Transverse colon (tissue), 4 donors: ENCODE measurements around the gene PTK7. TPM values are rescaled to one million over a fixed set of nuclear protein-coding genes. Genes with fewer than 3 reads are reported as not detected.

Experiments
- DNase-seq: peaks from one replicate; pipeline ENCODE4 v3.0.0-alpha.2; 2019
- H3K27ac ChIP-seq, 4 donors: fragments of 200-600 bp; sonication (generic); 2 replicates each; pipeline ENCODE4 v1.5.1; 2016 to 2018; ENCODE audit warnings: inconsistent platforms in 4 of 4
- H3K27me3 ChIP-seq: fragments of 200-600 bp; sonication (generic); 2 replicates; pipeline ENCODE4 v1.5.1; 2017; ENCODE audit warnings: inconsistent platforms
- H3K36me3 ChIP-seq, 4 donors: fragments of 200-600 bp; sonication (generic); 2 replicates each; pipeline ENCODE4 v1.5.1; 2017 to 2019; ENCODE audit warnings: inconsistent platforms in 4 of 4
- H3K4me1 ChIP-seq, 4 donors: fragments of 200-600 bp; sonication (generic); 2 replicates each; pipeline ENCODE4 v1.5.1; 2017 to 2020; ENCODE audit warnings: inconsistent platforms in 4 of 4
- H3K4me3 ChIP-seq, 4 donors: fragments of 200-600 bp; sonication (generic); 1 replicate in 1 of 4; 2 replicates in 3 of 4; pipeline versions ENCODE4 v1.5.1 to v1.6.1; 2017 to 2019; ENCODE audit warnings: inconsistent platforms in 4 of 4
- H3K9me3 ChIP-seq, 2 donors: fragments of 200-600 bp; sonication (generic); 2 replicates each; pipeline ENCODE4 v1.5.1; 2017 to 2019; ENCODE audit warnings: inconsistent platforms in 2 of 2
- EP300 ChIP-seq: sonication (generic); formaldehyde crosslinking; IDR thresholded peaks from one replicate; pipeline ENCODE4 v1.6.1; 2017; ENCODE audit warnings: antibody characterized with exemption, low read depth
- POLR2A ChIP-seq: fragments of 450-650 bp; IDR thresholded peaks from one replicate; pipeline ENCODE4 v1.6.1; 2016; ENCODE audit warnings: antibody characterized with exemption, mild to moderate bottlenecking, moderate library complexity
- POLR2AphosphoS5 ChIP-seq, 3 donors: sonication (generic); formaldehyde crosslinking; IDR thresholded peaks; one replicate each; pipeline ENCODE4 v1.6.1; 2016; ENCODE audit warnings: antibody characterized with exemption in 3 of 3
- WGBS, 2 donors: methylation state at CpG; one replicate each; pipeline ENCODE4 v1.1.5; 2018; ENCODE audit warnings: low coverage in 1 of 2; 5-methylcytosine and 5-hydroxymethylcytosine counted together
- in situ Hi-C, 4 donors: fragments of 200-750 bp; cut with MboI; loops; one replicate each; pipeline versions ENCODE4 v1.15.0 to v1.15.1; 2017; ENCODE audit warnings: low sequenced_read_pairs in 3 of 4, low pct_ligation_motif_present in 1 of 4, low pct_unique_long_range_greater_than_20kb in 1 of 4
- intact Hi-C: fragments of 100-400 bp; cut with DNase I; formaldehyde crosslinking; loops from one replicate; pipeline ENCODE4 v1.15.1; 2023; ENCODE audit warnings: low total_unique reads
- total RNA-seq, 4 donors: library from RNA; depleted of rRNA; stranded (reverse); fragments of >200 nt; gene quantifications; one replicate each; pipeline ENCODE4 v1.1.0, GENCODE V29; 2016
- TF ChIP-seq, protein P1 (sequence below), 5 experiments: fragments of 200-600 bp in 3 of 5; fragments of 450-650 bp in 2 of 5; sonication (generic) in 3 of 5; IDR thresholded peaks; 1 replicate in 2 of 5; 2 replicates in 3 of 5; pipeline ENCODE4 v1.5.1; 2016 to 2017; ENCODE audit warnings: antibody characterized with exemption in 5 of 5, inconsistent platforms in 3 of 5, mild to moderate bottlenecking in 2 of 5, moderate library complexity in 1 of 5

The PTK7 gene
- total RNA-seq, 4 donors from 2014 or later: 2.2 to 34.6 (median 6.0) TPM

DNA sequence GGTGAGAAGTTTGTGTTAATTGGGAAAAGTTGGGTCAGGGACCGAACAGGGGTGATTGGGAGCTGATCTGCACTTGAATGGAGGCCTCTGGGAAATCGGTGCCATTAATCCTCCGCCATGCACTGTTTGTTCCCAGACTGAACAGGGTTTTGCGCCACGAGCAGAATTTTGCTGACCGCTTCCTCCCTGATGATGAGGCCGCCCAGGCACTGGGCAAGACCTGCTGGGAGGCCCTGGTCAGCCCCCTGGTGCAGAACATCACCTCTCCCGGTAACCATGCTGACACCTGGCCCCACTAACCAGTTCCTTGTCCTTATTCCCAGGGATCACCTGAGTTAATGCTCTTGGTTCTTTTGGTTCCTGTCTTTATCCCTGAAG is 127.6 kb downstream of the PTK7 start:
- H3K27me3 ChIP-seq: no peaks in the 10 kb centered on the region
- H3K4me3 ChIP-seq: no peak overlapping the region
- intact Hi-C loops: no loop called here
- TF ChIP-seq EP300: no peak
- no peak for TF ChIP-seq POLR2AphosphoS5 (IDR thresholded peaks at IDR 0.05)
- TF ChIP-seq, protein P1, sequence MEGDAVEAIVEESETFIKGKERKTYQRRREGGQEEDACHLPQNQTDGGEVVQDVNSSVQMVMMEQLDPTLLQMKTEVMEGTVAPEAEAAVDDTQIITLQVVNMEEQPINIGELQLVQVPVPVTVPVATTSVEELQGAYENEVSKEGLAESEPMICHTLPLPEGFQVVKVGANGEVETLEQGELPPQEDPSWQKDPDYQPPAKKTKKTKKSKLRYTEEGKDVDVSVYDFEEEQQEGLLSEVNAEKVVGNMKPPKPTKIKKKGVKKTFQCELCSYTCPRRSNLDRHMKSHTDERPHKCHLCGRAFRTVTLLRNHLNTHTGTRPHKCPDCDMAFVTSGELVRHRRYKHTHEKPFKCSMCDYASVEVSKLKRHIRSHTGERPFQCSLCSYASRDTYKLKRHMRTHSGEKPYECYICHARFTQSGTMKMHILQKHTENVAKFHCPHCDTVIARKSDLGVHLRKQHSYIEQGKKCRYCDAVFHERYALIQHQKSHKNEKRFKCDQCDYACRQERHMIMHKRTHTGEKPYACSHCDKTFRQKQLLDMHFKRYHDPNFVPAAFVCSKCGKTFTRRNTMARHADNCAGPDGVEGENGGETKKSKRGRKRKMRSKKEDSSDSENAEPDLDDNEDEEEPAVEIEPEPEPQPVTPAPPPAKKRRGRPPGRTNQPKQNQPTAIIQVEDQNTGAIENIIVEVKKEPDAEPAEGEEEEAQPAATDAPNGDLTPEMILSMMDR (IDR thresholded peaks at IDR 0.05): no peak
- no peak for TF ChIP-seq POLR2A
- in situ Hi-C loops: no loop called here
- H3K36me3 ChIP-seq: peaks cover 0 to 4% (median 0%) of the 10 kb centered on the region in 4 donors
- H3K9me3 ChIP-seq: no peaks in the 10 kb centered on the region
- H3K4me1 ChIP-seq: no peaks in the 10 kb centered on the region
- 94% methylated on average over 8 of the region's 8 CpGs; no CpG with 5 or more reads in 1 of the 2 donors for WGBS, 2 donors
- H3K27ac ChIP-seq: no peak overlapping the region
- DNase-seq: no peak

DNA sequence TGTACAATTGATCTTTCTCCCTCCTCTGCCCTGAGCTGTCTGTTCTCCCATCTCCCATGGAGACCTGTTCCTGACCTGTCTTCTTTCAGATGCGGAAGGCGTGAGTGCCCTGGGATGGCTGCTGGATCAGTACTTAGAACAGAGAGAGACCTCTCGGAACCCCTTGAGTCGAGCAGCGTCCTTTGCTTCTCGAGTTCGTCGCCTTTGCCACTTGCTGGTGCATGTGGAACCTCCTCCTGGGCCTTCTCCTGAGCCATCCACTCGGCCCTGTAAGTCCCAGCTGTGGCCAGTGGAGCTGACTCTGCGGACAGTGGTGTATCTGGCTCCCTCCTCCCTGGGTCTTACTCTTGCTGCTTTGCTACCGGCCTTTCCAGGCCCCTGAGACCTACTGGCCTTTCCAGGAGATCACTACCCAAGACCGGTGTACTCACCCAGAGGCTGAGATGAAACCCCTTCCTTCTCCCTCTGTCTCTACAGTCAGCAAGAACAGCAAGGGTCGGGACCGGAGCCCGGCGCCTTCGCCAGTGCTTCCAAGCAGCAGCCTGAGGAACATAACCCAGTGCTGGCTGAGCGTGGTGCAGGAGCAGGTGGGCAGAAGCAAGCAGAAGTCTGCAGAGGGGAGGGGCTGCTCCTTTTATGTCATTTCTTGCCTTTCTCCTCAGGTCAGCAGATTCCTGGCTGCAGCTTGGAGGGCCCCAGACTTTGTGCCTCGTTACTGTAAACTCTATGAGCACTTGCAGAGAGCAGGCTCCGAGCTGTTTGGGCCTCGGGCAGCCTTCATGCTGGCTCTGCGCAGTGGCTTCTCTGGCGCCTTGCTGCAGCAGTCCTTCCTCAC is 128.4 kb downstream of the PTK7 start:
- no peaks in the 10 kb centered on the region for H3K27me3 ChIP-seq
- peaks cover 0 to 2% (median 0%) of the 10 kb centered on the region in 4 donors for H3K36me3 ChIP-seq
- intact Hi-C loops: no loop called here

DNA sequence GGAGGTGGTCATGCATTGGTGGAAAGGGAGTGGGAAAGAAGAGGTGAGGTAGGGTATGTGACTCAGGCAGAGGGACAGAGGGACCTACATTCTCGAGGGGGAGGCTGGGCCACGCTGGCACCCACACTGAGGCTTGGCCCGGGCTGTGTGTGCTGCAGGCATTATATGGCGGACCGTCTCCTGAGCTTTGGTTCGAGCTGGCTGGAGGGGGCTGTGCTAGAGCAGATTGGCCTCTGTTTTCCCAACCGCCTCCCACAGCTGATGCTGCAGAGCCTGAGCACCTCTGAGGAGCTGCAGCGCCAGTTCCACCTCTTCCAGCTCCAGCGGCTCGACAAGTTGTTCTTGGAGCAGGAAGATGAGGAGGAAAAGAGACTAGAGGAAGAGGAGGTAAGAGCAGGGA is 129.7 kb downstream of the PTK7 start:
- Histone ChIP-seq H3K27me3 (no peaks in the 10 kb centered on the region), H3K4me3 (no peak overlapping the region), H3K9me3 (no peaks in the 10 kb centered on the region), H3K4me1 (no peaks in the 10 kb centered on the region), H3K27ac (no peak overlapping the region), H3K36me3 (no peaks in the 10 kb centered on the region)
- 88 to 94% methylated on average over 9 to 10 of the region's 10 CpGs for WGBS, 2 donors
- TF ChIP-seq POLR2A: no peak
- TF ChIP-seq, protein P1 (IDR thresholded peaks at IDR 0.05): no peak
- TF ChIP-seq EP300: no peak
- TF ChIP-seq POLR2AphosphoS5 (IDR thresholded peaks at IDR 0.05): no peak
- in situ Hi-C loops (no loop called here), intact Hi-C loops (no loop called here)
- DNase-seq: no peak

More for the DNA sequence above, 128.4 kb downstream of the PTK7 start:
- 94% methylated on average over 23 of the region's 23 CpGs; no CpG with 5 or more reads in 1 of the 2 donors for WGBS, 2 donors
- no peaks in the 10 kb centered on the region for H3K4me1 ChIP-seq
- in situ Hi-C loops: no loop called here
- no peak for DNase-seq
- H3K9me3 ChIP-seq: no peaks in the 10 kb centered on the region
- H3K27ac ChIP-seq: no peak overlapping the region
- no peak overlapping the region for H3K4me3 ChIP-seq
- TF ChIP-seq EP300 (no peak), POLR2A (no peak), POLR2AphosphoS5 (IDR thresholded peaks at IDR 0.05) (no peak)
- TF ChIP-seq, protein P1 (IDR thresholded peaks at IDR 0.05): no peak

DNA sequence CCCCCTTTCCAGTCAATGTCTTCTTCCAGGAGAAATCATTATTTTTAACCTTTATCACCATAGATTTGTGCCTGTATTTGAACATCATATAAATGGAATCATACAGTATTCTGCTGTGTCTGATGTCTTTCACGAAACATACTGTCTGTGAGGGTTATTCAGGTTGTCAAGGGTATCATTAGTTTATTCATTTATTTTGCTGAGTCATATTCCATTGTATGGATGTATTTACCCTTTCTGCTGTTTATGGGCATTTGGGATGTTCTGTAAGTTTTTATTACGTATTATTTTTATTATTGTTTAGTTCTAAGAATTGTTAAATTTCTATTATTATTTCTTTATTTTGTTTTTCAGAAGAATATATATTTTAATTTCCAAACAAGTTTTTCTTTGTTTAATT is 131.2 kb downstream of the PTK7 start:
- TF ChIP-seq, protein P1 (IDR thresholded peaks at IDR 0.05): no peak
- no peak for TF ChIP-seq EP300
- no peak for TF ChIP-seq POLR2A
- TF ChIP-seq POLR2AphosphoS5 (IDR thresholded peaks at IDR 0.05): no peak
- Histone ChIP-seq H3K9me3 (no peaks in the 10 kb centered on the region), H3K36me3 (no peaks in the 10 kb centered on the region), H3K4me3 (no peak overlapping the region), H3K27ac (no peak overlapping the region), H3K4me1 (peaks cover 0 to 3% (median 1%) of the 10 kb centered on the region in 4 donors), H3K27me3 (no peaks in the 10 kb centered on the region)
- in situ Hi-C loops: no loop called here
- intact Hi-C loops: no loop called here
- WGBS, 2 donors: 92 to 94% methylated on average over 2 of the region's 2 CpGs
- no peak for DNase-seq

Other genes starting within 250 kb of the PTK7 start
- gene RPL7L1, start 196.7 kb upstream of the PTK7 start, total RNA-seq: 10 to 100 TPM; 27.3 to 57.1 (median 43.4) TPM
- not detected for gene PTCRA, start 160.3 kb upstream of the PTK7 start, total RNA-seq
- 10 to 100 TPM; 10.3 to 24.4 (median 21.0) TPM for gene CNPY3, start 146.8 kb upstream of the PTK7 start, total RNA-seq
- gene GNMT, start 115.6 kb upstream of the PTK7 start, total RNA-seq: under 1 TPM in 1 of 4 donors, not detected in 3; 0.68 TPM
- 10 to 100 TPM; 17.2 to 50.0 (median 33.2) TPM for gene PEX6, start 97.1 kb upstream of the PTK7 start, total RNA-seq
- gene PPP2R5D, start 91.7 kb upstream of the PTK7 start, total RNA-seq: 10 to 100 TPM; 38.0 to 87.5 (median 52.9) TPM
- 10 to 100 TPM; 21.7 to 54.2 (median 37.3) TPM for gene MEA1, start 62.4 kb upstream of the PTK7 start, total RNA-seq
- gene KLHDC3, start 62.1 kb upstream of the PTK7 start, total RNA-seq: 10 to 100 TPM; 54.6 to 67.3 (median 63.2) TPM
- 100 to 1,000 TPM in 1 of 4 donors, 10 to 100 TPM in 3; 32.2 to 200 (median 40.5) TPM for gene RRP36, start 54.7 kb upstream of the PTK7 start, total RNA-seq
- 10 to 100 TPM; 13.0 to 29.3 (median 15.7) TPM for gene CUL7, start 22.5 kb upstream of the PTK7 start, total RNA-seq
- gene MRPL2, start 16.9 kb upstream of the PTK7 start, total RNA-seq: 10 to 100 TPM in 3 of 4 donors, 1 to 10 TPM in 1; 5.8 to 54.2 (median 34.3) TPM
- 100 to 1,000 TPM in 3 of 4 donors, 10 to 100 TPM in 1; 91.9 to 296 (median 159) TPM for gene KLC4, start 16.7 kb upstream of the PTK7 start, total RNA-seq
- gene SRF, start 95.0 kb downstream of the PTK7 start, total RNA-seq: 10 to 100 TPM; 26.7 to 32.6 (median 29.6) TPM
- gene CUL9, start 105.9 kb downstream of the PTK7 start, total RNA-seq: 10 to 100 TPM; 41.1 to 69.9 (median 50.3) TPM
- 100 to 1,000 TPM in 3 of 4 donors, 10 to 100 TPM in 1; 16.1 to 367 (median 128) TPM for gene DNPH1, start 153.2 kb downstream of the PTK7 start, total RNA-seq
- 1 to 10 TPM in 1 of 4 donors, under 1 TPM in 3; 0.20 to 1.1 (median 0.36) TPM for gene TTBK1, start 167.2 kb downstream of the PTK7 start, total RNA-seq
- not detected for gene SLC22A7, start 221.9 kb downstream of the PTK7 start, total RNA-seq
- gene CRIP3, start 232.5 kb downstream of the PTK7 start, total RNA-seq: 1 to 10 TPM in 1 of 4 donors, under 1 TPM in 1, not detected in 2; 0.82 to 1.4 TPM